ENCODE results near the gene SNAI3. TPM values are rescaled to one million over a fixed set of nuclear protein-coding genes. Genes with fewer than 3 reads are reported as not detected.

The SNAI3 gene
- total and polyA plus RNA-seq, 9 of the 15 experiments (the other 6 are each of a cell fraction or from before 2014, with no cell fraction given): 0.04 to 4.1 (median 0.80) TPM; not detected in 1

- TF ChIP-seq ZNF318 (IDR thresholded peaks at IDR 0.05; ENCODE audit: borderline replicate concordance in 1 of 2, low read depth in 1 of 2) (no peak), SMAD1 (IDR thresholded peaks at IDR 0.05; ENCODE audit: low read depth, low read length, partially characterized antibody) (peak; percentile 30), MBD1 (CRISPR knock-in tag; IDR thresholded peaks at IDR 0.05) (no peak), POLR2B (IDR thresholded peaks at IDR 0.05; ENCODE audit: low read depth, partially characterized antibody) (no peak), HDAC8 (tag; IDR thresholded peaks at IDR 0.05) (0 out of 2 replicates have a peak, but pooled peaks have one; percentile 60), L3MBTL2 (IDR thresholded peaks at IDR 0.05) (peak; percentile 79), KLF13 (tag; IDR thresholded peaks at IDR 0.05; ENCODE audit: borderline replicate concordance, low read depth) (peak; percentile 75; the same call in 1 of the 2 replicates), ARID4B (CRISPR knock-in tag; IDR thresholded peaks at IDR 0.05) (peak; percentile 100)
These were observed 20.1 kb upstream of the SNAI3 start, which contains the start of the genes CTU2 and RNF166 (continued) for GRCh38 chr16:88706229-88706964.

All from K562 (cell line).